Panc1 (cell line): ENCODE measurements around the gene SLN.

Experiments
- CTCF ChIP-seq: fragments of 450-650 bp; IDR thresholded peaks from 2 replicates; pipeline ENCODE4 v1.5.1; 2017; ENCODE audit warnings: mild to moderate bottlenecking
- POLR2AphosphoS5 ChIP-seq: IDR thresholded peaks from 2 replicates; pipeline ENCODE4 v1.6.1; 2012; ENCODE audit warnings: mild to moderate bottlenecking, low read depth, low read length, moderate library complexity
- REST ChIP-seq, 2 experiments: IDR thresholded peaks; 2 replicates each; pipeline ENCODE4 v1.6.1; 2011 to 2012; ENCODE audit warnings: low read depth in 2 of 2, control low read depth in 1 of 2, low read length in 1 of 2, mild to moderate bottlenecking in 1 of 2, moderate library complexity in 1 of 2; ENCODE audit not compliant: insufficient read depth in 1 of 2
- SIN3A ChIP-seq: IDR thresholded peaks from 2 replicates; pipeline ENCODE4 v1.6.1; 2012; ENCODE audit warnings: low read depth, mild to moderate bottlenecking, low read length, moderate library complexity, borderline replicate concordance; ENCODE audit not compliant: insufficient read depth
- TCF7L2 ChIP-seq: IDR thresholded peaks from 2 replicates; pipeline ENCODE4 v1.6.1; 2011; ENCODE audit warnings: mild to moderate bottlenecking, low read depth, low read length, inconsistent platforms

- no peak for TF ChIP-seq CTCF
- no peak for TF ChIP-seq SIN3A
- no peak for TF ChIP-seq REST (IDR thresholded peaks at IDR 0.05; ENCODE audit: insufficient read depth in 1 of 2, low read depth in 2 of 2, low read length in 1 of 2)
- no peak for TF ChIP-seq POLR2AphosphoS5
- TF ChIP-seq TCF7L2, result no peak
Observed at GRCh38 chr11:107661656-107662055, 50.2 kb downstream of the SLN start.
